ENCODE results near the gene TBATA.

Gene TBATA

GRCh38 chr10:70751356-70751755 lies 33.8 kb downstream of the TBATA start:
- H3K4me3 ChIP-seq (ENCODE audit: control insufficient read depth, low read depth, low read length), result no peak overlapping the region
- no peak for DNase-seq (ENCODE audit: low read depth)
- no peak for TF ChIP-seq CTCF (IDR thresholded peaks at IDR 0.05; ENCODE audit: control insufficient read depth, insufficient read depth, low read depth, low read length, missing control alignments)

- TF ChIP-seq CTCF (IDR thresholded peaks at IDR 0.05; ENCODE audit: control insufficient read depth, insufficient read depth, low read depth, low read length, missing control alignments), result no peak
Measured at GRCh38 chr10:70750156-70750703, 34.9 kb downstream of the TBATA start.

GRCh38 chr10:70749756-70750155 lies 35.4 kb downstream of the TBATA start:
- no peak overlapping the region for H3K4me3 ChIP-seq (ENCODE audit: control insufficient read depth, low read depth, low read length)

More at GRCh38 chr10:70750156-70750703, 34.9 kb downstream of the TBATA start:
- no peak overlapping the region for H3K4me3 ChIP-seq (ENCODE audit: control insufficient read depth, low read depth, low read length)
- DNase-seq (ENCODE audit: low read depth), result no peak

GRCh38 chr10:70748801-70749573 lies 36.2 kb downstream of the TBATA start:
- no peak overlapping the region for H3K4me3 ChIP-seq (ENCODE audit: control insufficient read depth, low read depth, low read length)
- no peak for DNase-seq (ENCODE audit: low read depth)
- no peak for TF ChIP-seq CTCF (IDR thresholded peaks at IDR 0.05; ENCODE audit: control insufficient read depth, insufficient read depth, low read depth, low read length, missing control alignments)

More at GRCh38 chr10:70749756-70750155, 35.4 kb downstream of the TBATA start:
- DNase-seq (ENCODE audit: low read depth), result no peak
- no peak for TF ChIP-seq CTCF (IDR thresholded peaks at IDR 0.05; ENCODE audit: control insufficient read depth, insufficient read depth, low read depth, low read length, missing control alignments)

GRCh38 chr10:70748305-70748704 lies 36.9 kb downstream of the TBATA start:
- TF ChIP-seq CTCF (IDR thresholded peaks at IDR 0.05; ENCODE audit: control insufficient read depth, insufficient read depth, low read depth, low read length, missing control alignments), result no peak
- no peak overlapping the region for H3K4me3 ChIP-seq (ENCODE audit: control insufficient read depth, low read depth, low read length)
- no peak for DNase-seq (ENCODE audit: low read depth)

GRCh38 chr10:70747192-70747965 lies 37.8 kb downstream of the TBATA start:
- no peak for TF ChIP-seq CTCF (IDR thresholded peaks at IDR 0.05; ENCODE audit: control insufficient read depth, insufficient read depth, low read depth, low read length, missing control alignments)
- DNase-seq (ENCODE audit: low read depth), result no peak
- no peak overlapping the region for H3K4me3 ChIP-seq (ENCODE audit: control insufficient read depth, low read depth, low read length)

Measured in AG09309 (cell line).